GM23338 (cell line): Measurements from ENCODE around the gene ELN. TPM values are rescaled to one million over a fixed set of nuclear protein-coding genes. Genes with fewer than 3 reads are reported as not detected.

ENCODE experiments used
- ATAC-seq: fragments of 200-7000 bp; cut with Tn5 transposase; 3 replicates; pipeline ENCODE4 v1.9.1; 2020
- DNase-seq: peaks from one replicate; pipeline ENCODE4 v3.0.0-alpha.2; 2015; ENCODE audit warnings: low spot score
- H2AFZ ChIP-seq: fragments of 200-600 bp; sonication (generic); 2 replicates; pipeline ENCODE4 v1.8.0; 2016; ENCODE audit warnings: antibody characterized with exemption, mild to moderate bottlenecking, moderate library complexity
- H3F3A ChIP-seq: fragments of 200-600 bp; sonication (generic); replicated peaks from 2 replicates; pipeline ENCODE4 v1.8.0; 2017; ENCODE audit warnings: antibody characterized with exemption, mixed run types, low read depth
- H3K27ac ChIP-seq: fragments of 200-600 bp; sonication (generic); 2 replicates; pipeline ENCODE4 v1.6.1; 2016; ENCODE audit warnings: low read depth
- H3K27me3 ChIP-seq: fragments of 200-600 bp; sonication (generic); 2 replicates; pipeline ENCODE4 v1.8.0; 2016; ENCODE audit warnings: mild to moderate bottlenecking, mixed run types, moderate library complexity; ENCODE audit not compliant: insufficient read depth
- H3K36me3 ChIP-seq: fragments of 200-600 bp; sonication (generic); 2 replicates; pipeline ENCODE4 v1.8.0; 2016; ENCODE audit warnings: mild to moderate bottlenecking; ENCODE audit not compliant: insufficient read depth
- H3K4me1 ChIP-seq: fragments of 200-600 bp; sonication (generic); 2 replicates; pipeline ENCODE4 v1.8.0; 2016; ENCODE audit warnings: mild to moderate bottlenecking, moderate library complexity; ENCODE audit not compliant: insufficient read depth
- H3K4me2 ChIP-seq: fragments of 200-600 bp; sonication (generic); 2 replicates; pipeline ENCODE4 v1.7.1; 2017; ENCODE audit warnings: mixed run types
- H3K4me3 ChIP-seq: fragments of 200-600 bp; sonication (generic); 2 replicates; pipeline ENCODE4 v1.6.1; 2016; ENCODE audit warnings: mixed run types
- H3K79me2 ChIP-seq: fragments of 200-600 bp; sonication (generic); replicated peaks from 2 replicates; pipeline ENCODE4 v1.8.0; 2017; ENCODE audit warnings: mild to moderate bottlenecking; ENCODE audit not compliant: insufficient read depth
- H3K9me2 ChIP-seq: fragments of 200-600 bp; sonication (generic); 2 replicates; pipeline ENCODE4 v1.8.0; 2017; ENCODE audit not compliant: insufficient read depth
- H4K20me1 ChIP-seq: fragments of 200-600 bp; sonication (generic); replicated peaks from 2 replicates; pipeline ENCODE4 v1.8.0; 2017; ENCODE audit warnings: mild to moderate bottlenecking; ENCODE audit not compliant: insufficient read depth
- H3K27ac Mint-ChIP-seq: 2 replicates; pipeline ENCODE4 v1.8.0; 2020; ENCODE audit warnings: inconsistent platforms, mild to moderate bottlenecking, moderate library complexity, mixed read lengths
- H3K27me3 Mint-ChIP-seq: 3 replicates; pipeline ENCODE4 v1.8.0; 2022; ENCODE audit warnings: low read depth, mild to moderate bottlenecking, moderate library complexity, mixed read lengths, inconsistent platforms; ENCODE audit not compliant: insufficient read depth, poor library complexity
- H3K36me3 Mint-ChIP-seq: 3 replicates; pipeline ENCODE4 v1.8.0; 2021; ENCODE audit warnings: low read depth, mild to moderate bottlenecking, inconsistent platforms, moderate library complexity, mixed read lengths
- H3K4me1 Mint-ChIP-seq: 3 replicates; pipeline ENCODE4 v1.8.0; 2020; ENCODE audit warnings: mild to moderate bottlenecking, inconsistent platforms, mixed read lengths
- H3K4me3 Mint-ChIP-seq: 3 replicates; pipeline ENCODE4 v1.8.0; 2021; ENCODE audit warnings: moderate library complexity, mild to moderate bottlenecking, inconsistent platforms, mixed read lengths
- H3K9me3 Mint-ChIP-seq: 3 replicates; pipeline ENCODE4 v1.8.0; 2020; ENCODE audit warnings: moderate library complexity, mild to moderate bottlenecking, inconsistent platforms, mixed read lengths
- CREB1 ChIP-seq: fragments of 250-450 bp; sonication (Bioruptor Pico); IDR thresholded peaks from 2 replicates; pipeline ENCODE4 v1.5.0; 2020; ENCODE audit warnings: low read depth, mild to moderate bottlenecking, moderate library complexity
- ETS1 ChIP-seq: IDR thresholded peaks from 2 replicates; pipeline ENCODE4 v1.6.1; 2016; ENCODE audit warnings: antibody characterized with exemption
- EZH2 ChIP-seq: fragments of 200-600 bp; sonication (generic); IDR thresholded peaks from one replicate; pipeline ENCODE4 v1.8.0; 2017; ENCODE audit warnings: antibody characterized with exemption, mild to moderate bottlenecking, low read depth; ENCODE audit not compliant: unreplicated experiment
- EZH2phosphoT487 ChIP-seq: fragments of 200-600 bp; sonication (generic); IDR thresholded peaks from one replicate; pipeline ENCODE4 v1.8.1; 2018; ENCODE audit warnings: antibody characterized with exemption; ENCODE audit not compliant: unreplicated experiment
- JUNB ChIP-seq: IDR thresholded peaks from one replicate; pipeline ENCODE4 v1.6.1; 2016; ENCODE audit warnings: antibody characterized with exemption; ENCODE audit not compliant: unreplicated experiment
- NANOG ChIP-seq: IDR thresholded peaks from 2 replicates; pipeline ENCODE4 v1.6.1; 2016; ENCODE audit warnings: antibody characterized with exemption, borderline replicate concordance
- POLR2AphosphoS5 ChIP-seq: IDR thresholded peaks from 2 replicates; pipeline ENCODE4 v1.6.1; 2016; ENCODE audit warnings: antibody characterized with exemption, low read depth
- REST ChIP-seq: IDR thresholded peaks from one replicate; pipeline ENCODE4 v1.6.1; 2018; ENCODE audit warnings: antibody characterized with exemption; ENCODE audit not compliant: unreplicated experiment
- STAT1 ChIP-seq: IDR thresholded peaks from one replicate; pipeline ENCODE4 v1.6.1; 2016; ENCODE audit warnings: antibody characterized with exemption; ENCODE audit not compliant: unreplicated experiment
- ZNF114 ChIP-seq: fragments of 250-450 bp; sonication (Bioruptor Pico); IDR thresholded peaks from 2 replicates; pipeline ENCODE4 v1.5.0; 2020; ENCODE audit warnings: mild to moderate bottlenecking, moderate library complexity
- ZNF331 ChIP-seq: fragments of 250-450 bp; sonication (Bioruptor Pico); IDR thresholded peaks from 2 replicates; pipeline ENCODE4 v1.5.0; 2020; ENCODE audit warnings: low read depth, mild to moderate bottlenecking, moderate library complexity
- polyA plus RNA-seq: library from polyadenylated mRNA; unstranded; fragments of >200 nt; fragmentation: Nextera tagmentation; extraction: Ambion mirVana; gene quantifications from 2 replicates; pipeline ENCODE4 v1.2.1, GENCODE V29; 2016
- total RNA-seq: library from RNA; depleted of rRNA; stranded (reverse); fragments of >200 nt; shearing (Covaris generic); gene quantifications from 2 replicates; pipeline ENCODE4 v1.2.3, GENCODE V29; 2014
- TF ChIP-seq, protein P1 (sequence below): fragments of 250-450 bp; sonication (Bioruptor Pico); IDR thresholded peaks from 2 replicates; pipeline ENCODE4 v1.5.0; 2020; ENCODE audit warnings: mild to moderate bottlenecking, moderate library complexity
- TF ChIP-seq, protein P2 (sequence below), 2 experiments: fragments of 200-600 bp in 1 of 2; sonication (generic) in 1 of 2; conservative IDR thresholded peaks; 2 replicates each; pipeline versions ENCODE4 v1.5.1 to v1.6.1; 2016 to 2017; ENCODE audit warnings: antibody characterized with exemption in 2 of 2, low read depth in 2 of 2, mild to moderate bottlenecking in 2 of 2, moderate library complexity in 1 of 2

Gene ELN
- total and polyA plus RNA-seq, 2 experiments from 2014 or later = 1.1 to 5.6 TPM

DNA sequence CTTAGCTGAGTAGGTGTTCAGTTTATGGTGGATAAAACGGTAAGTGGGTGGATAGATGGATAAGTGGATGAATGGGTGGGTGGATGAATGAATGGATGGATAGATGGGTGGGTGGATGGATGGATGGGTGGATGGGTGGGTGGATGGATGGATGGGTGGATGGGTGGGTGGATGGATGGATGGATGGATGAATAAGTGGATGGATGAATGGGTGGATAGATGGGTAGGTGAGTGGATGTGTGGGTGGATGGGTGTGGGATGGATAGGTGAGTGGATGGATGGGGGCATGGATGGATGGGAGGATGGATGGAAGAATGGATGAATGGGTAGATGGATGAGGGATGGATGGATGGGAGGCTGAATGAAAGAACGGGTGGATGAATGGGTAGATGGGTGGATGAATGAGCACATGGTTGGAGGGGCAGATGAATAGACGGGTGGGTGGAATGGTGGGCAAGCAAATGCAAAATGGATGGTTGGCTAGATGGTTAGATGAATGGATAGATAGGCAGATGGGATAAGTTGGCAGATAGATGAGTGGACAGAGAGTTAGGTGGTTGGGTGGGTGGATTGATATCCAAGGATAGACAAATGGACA, 25.7 kb downstream of the ELN start:
- H3F3A ChIP-seq = no peaks in the 10 kb centered on the region
- no peak overlapping the region for H3K4me3 ChIP-seq
- H3K27me3 ChIP-seq = no peaks in the 10 kb centered on the region
- H3K79me2 ChIP-seq = no peaks in the 10 kb centered on the region
- DNase-seq = no peak
- Mint-ChIP-seq H3K4me1 (peaks cover 9% of the 10 kb centered on the region), H3K36me3 (no peaks in the 10 kb centered on the region), H3K27ac (no peak overlapping the region), H3K9me3 (no peaks in the 10 kb centered on the region), H3K4me3 (no peak overlapping the region), H3K27me3 (peaks cover 5% of the 10 kb centered on the region)
- no peak overlapping the region for H3K27ac ChIP-seq
- no peaks in the 10 kb centered on the region for H4K20me1 ChIP-seq
- no peak for ATAC-seq
- peaks cover 10% of the 10 kb centered on the region for H3K4me1 ChIP-seq
- no peaks in the 10 kb centered on the region for H3K36me3 ChIP-seq
- no peak overlapping the region for H2AFZ ChIP-seq
- no peak overlapping the region for H3K4me2 ChIP-seq
- H3K9me2 ChIP-seq = no peaks in the 10 kb centered on the region
- no peak for TF ChIP-seq JUNB
- no peak for TF ChIP-seq NANOG
- TF ChIP-seq, protein P1, sequence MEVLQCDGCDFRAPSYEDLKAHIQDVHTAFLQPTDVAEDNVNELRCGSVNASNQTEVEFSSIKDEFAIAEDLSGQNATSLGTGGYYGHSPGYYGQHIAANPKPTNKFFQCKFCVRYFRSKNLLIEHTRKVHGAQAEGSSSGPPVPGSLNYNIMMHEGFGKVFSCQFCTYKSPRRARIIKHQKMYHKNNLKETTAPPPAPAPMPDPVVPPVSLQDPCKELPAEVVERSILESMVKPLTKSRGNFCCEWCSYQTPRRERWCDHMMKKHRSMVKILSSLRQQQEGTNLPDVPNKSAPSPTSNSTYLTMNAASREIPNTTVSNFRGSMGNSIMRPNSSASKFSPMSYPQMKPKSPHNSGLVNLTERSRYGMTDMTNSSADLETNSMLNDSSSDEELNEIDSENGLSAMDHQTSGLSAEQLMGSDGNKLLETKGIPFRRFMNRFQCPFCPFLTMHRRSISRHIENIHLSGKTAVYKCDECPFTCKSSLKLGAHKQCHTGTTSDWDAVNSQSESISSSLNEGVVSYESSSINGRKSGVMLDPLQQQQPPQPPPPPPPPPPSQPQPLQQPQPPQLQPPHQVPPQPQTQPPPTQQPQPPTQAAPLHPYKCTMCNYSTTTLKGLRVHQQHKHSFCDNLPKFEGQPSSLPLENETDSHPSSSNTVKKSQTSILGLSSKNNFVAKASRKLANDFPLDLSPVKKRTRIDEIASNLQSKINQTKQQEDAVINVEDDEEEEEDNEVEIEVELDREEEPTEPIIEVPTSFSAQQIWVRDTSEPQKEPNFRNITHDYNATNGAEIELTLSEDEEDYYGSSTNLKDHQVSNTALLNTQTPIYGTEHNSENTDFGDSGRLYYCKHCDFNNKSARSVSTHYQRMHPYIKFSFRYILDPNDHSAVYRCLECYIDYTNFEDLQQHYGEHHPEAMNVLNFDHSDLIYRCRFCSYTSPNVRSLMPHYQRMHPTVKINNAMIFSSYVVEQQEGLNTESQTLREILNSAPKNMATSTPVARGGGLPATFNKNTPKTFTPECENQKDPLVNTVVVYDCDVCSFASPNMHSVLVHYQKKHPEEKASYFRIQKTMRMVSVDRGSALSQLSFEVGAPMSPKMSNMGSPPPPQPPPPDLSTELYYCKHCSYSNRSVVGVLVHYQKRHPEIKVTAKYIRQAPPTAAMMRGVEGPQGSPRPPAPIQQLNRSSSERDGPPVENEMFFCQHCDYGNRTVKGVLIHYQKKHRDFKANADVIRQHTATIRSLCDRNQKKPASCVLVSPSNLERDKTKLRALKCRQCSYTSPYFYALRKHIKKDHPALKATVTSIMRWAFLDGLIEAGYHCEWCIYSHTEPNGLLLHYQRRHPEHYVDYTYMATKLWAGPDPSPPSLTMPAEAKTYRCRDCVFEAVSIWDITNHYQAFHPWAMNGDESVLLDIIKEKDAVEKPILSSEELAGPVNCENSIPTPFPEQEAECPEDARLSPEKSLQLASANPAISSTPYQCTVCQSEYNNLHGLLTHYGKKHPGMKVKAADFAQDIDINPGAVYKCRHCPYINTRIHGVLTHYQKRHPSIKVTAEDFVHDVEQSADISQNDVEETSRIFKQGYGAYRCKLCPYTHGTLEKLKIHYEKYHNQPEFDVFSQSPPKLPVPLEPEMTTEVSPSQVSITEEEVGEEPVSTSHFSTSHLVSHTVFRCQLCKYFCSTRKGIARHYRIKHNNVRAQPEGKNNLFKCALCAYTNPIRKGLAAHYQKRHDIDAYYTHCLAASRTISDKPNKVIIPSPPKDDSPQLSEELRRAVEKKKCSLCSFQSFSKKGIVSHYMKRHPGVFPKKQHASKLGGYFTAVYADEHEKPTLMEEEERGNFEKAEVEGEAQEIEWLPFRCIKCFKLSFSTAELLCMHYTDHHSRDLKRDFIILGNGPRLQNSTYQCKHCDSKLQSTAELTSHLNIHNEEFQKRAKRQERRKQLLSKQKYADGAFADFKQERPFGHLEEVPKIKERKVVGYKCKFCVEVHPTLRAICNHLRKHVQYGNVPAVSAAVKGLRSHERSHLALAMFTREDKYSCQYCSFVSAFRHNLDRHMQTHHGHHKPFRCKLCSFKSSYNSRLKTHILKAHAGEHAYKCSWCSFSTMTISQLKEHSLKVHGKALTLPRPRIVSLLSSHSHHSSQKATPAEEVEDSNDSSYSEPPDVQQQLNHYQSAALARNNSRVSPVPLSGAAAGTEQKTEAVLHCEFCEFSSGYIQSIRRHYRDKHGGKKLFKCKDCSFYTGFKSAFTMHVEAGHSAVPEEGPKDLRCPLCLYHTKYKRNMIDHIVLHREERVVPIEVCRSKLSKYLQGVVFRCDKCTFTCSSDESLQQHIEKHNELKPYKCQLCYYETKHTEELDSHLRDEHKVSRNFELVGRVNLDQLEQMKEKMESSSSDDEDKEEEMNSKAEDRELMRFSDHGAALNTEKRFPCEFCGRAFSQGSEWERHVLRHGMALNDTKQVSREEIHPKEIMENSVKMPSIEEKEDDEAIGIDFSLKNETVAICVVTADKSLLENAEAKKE (CRISPR knock-in tag) = no peak
- no peak for TF ChIP-seq EZH2
- TF ChIP-seq ZNF114 (CRISPR knock-in tag) = no peak
- no peak for TF ChIP-seq POLR2AphosphoS5
- no peak for TF ChIP-seq EZH2phosphoT487
- TF ChIP-seq STAT1 = no peak
- TF ChIP-seq REST = no peak
- TF ChIP-seq, protein P2, sequence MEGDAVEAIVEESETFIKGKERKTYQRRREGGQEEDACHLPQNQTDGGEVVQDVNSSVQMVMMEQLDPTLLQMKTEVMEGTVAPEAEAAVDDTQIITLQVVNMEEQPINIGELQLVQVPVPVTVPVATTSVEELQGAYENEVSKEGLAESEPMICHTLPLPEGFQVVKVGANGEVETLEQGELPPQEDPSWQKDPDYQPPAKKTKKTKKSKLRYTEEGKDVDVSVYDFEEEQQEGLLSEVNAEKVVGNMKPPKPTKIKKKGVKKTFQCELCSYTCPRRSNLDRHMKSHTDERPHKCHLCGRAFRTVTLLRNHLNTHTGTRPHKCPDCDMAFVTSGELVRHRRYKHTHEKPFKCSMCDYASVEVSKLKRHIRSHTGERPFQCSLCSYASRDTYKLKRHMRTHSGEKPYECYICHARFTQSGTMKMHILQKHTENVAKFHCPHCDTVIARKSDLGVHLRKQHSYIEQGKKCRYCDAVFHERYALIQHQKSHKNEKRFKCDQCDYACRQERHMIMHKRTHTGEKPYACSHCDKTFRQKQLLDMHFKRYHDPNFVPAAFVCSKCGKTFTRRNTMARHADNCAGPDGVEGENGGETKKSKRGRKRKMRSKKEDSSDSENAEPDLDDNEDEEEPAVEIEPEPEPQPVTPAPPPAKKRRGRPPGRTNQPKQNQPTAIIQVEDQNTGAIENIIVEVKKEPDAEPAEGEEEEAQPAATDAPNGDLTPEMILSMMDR (conservative IDR thresholded peaks at IDR 0.05; ENCODE audit: low read depth in 2 of 2) = no peak
- TF ChIP-seq CREB1 (CRISPR knock-in tag) = no peak
- TF ChIP-seq ETS1 = no peak
- no peak for TF ChIP-seq ZNF331 (CRISPR knock-in tag)
